ENCODE results near the gene IFI44L.
A peak's percentile ranks its signal among the peaks of the same experiment; 100 is the strongest.

Gene IFI44L

GRCh38 chr1:78668427-78668826 lies 48.2 kb downstream of the IFI44L start:
- no peaks in the 10 kb centered on the region for H3K9me3 ChIP-seq (ENCODE audit: control extremely low read depth in 1 of 5, control insufficient read depth in 4 of 5, insufficient read depth in 2 of 5, low read depth in 1 of 5, low read length in 4 of 5)
- H3K27me3 ChIP-seq (replicated peaks in 2 of 5; ENCODE audit: control insufficient read depth in 4 of 5, insufficient read depth in 5 of 5, low read length in 4 of 5): no peaks in the 10 kb centered on the region
- H3K27ac ChIP-seq (ENCODE audit: insufficient read depth in 1 of 2, low read depth in 1 of 2, low read length in 2 of 2, poor library complexity in 1 of 2, severe bottlenecking in 2 of 2): no peak overlapping the region
- peaks cover 0 to 7% (median 3%) of the 10 kb centered on the region in 4 experiments for H3K36me3 ChIP-seq (ENCODE audit: control insufficient read depth in 4 of 4, insufficient read depth in 4 of 4, low read length in 3 of 4)
- CTCF ChIA-PET: no interaction called here
- peak in 1 of 3 donors; percentile 44 for DNase-seq
- peaks cover 0 to 2% (median 0%) of the 10 kb centered on the region in 4 experiments for H3K4me1 ChIP-seq (ENCODE audit: control extremely low read depth in 1 of 4, control insufficient read depth in 4 of 4, insufficient read depth in 4 of 4, low read length in 3 of 4)
- H3K4me3 ChIP-seq (ENCODE audit: control insufficient read depth in 1 of 7, extremely low read depth in 1 of 7, insufficient read depth in 4 of 7, low read depth in 2 of 7, low read length in 6 of 7): no peak overlapping the region
- POLR2A ChIA-PET: no interaction called here

- Histone ChIP-seq H3K27ac (ENCODE audit: insufficient read depth in 1 of 2, low read depth in 1 of 2, low read length in 2 of 2, poor library complexity in 1 of 2, severe bottlenecking in 2 of 2) (no peak overlapping the region), H3K9me3 (ENCODE audit: control extremely low read depth in 1 of 5, control insufficient read depth in 4 of 5, insufficient read depth in 2 of 5, low read depth in 1 of 5, low read length in 4 of 5) (no peaks in the 10 kb centered on the region), H3K4me3 (ENCODE audit: control insufficient read depth in 1 of 7, extremely low read depth in 1 of 7, insufficient read depth in 4 of 7, low read depth in 2 of 7, low read length in 6 of 7) (no peak overlapping the region), H3K36me3 (ENCODE audit: control insufficient read depth in 4 of 4, insufficient read depth in 4 of 4, low read length in 3 of 4) (no peaks in the 10 kb centered on the region), H3K27me3 (replicated peaks in 2 of 5; ENCODE audit: control insufficient read depth in 4 of 5, insufficient read depth in 5 of 5, low read length in 4 of 5) (no peaks in the 10 kb centered on the region), H3K4me1 (ENCODE audit: control extremely low read depth in 1 of 4, control insufficient read depth in 4 of 4, insufficient read depth in 4 of 4, low read length in 3 of 4) (peaks cover 0 to 2% (median 0%) of the 10 kb centered on the region in 4 experiments)
- POLR2A ChIA-PET: no interaction called here
- CTCF ChIA-PET: interaction anchor here (0.5 to 2.6 kb wide), 8 partner anchors 46 to 883 kb away, joined by 3 to 14 read pairs (median 4); partner anchors contain the start of gene IFI44L
- no peak for DNase-seq
- 100% methylated on average over 1 of the region's 1 CpG for WGBS (ENCODE audit: insufficient coverage)
These were observed 52.2 kb downstream of the IFI44L start for GRCh38 chr1:78672428-78672827.

GRCh38 chr1:78673120-78673519 lies 52.9 kb downstream of the IFI44L start:
- POLR2A ChIA-PET: no interaction called here

GRCh38 chr1:78676347-78676982 lies 56.2 kb downstream of the IFI44L start:
- Histone ChIP-seq H3K27me3 (replicated peaks in 2 of 5; ENCODE audit: control insufficient read depth in 4 of 5, insufficient read depth in 5 of 5, low read length in 4 of 5) (no peaks in the 10 kb centered on the region), H3K9me3 (ENCODE audit: control extremely low read depth in 1 of 5, control insufficient read depth in 4 of 5, insufficient read depth in 2 of 5, low read depth in 1 of 5, low read length in 4 of 5) (no peaks in the 10 kb centered on the region), H3K36me3 (ENCODE audit: control insufficient read depth in 4 of 4, insufficient read depth in 4 of 4, low read length in 3 of 4) (no peaks in the 10 kb centered on the region), H3K4me3 (ENCODE audit: control insufficient read depth in 1 of 7, extremely low read depth in 1 of 7, insufficient read depth in 4 of 7, low read depth in 2 of 7, low read length in 6 of 7) (no peak overlapping the region), H3K27ac (ENCODE audit: insufficient read depth in 1 of 2, low read depth in 1 of 2, low read length in 2 of 2, poor library complexity in 1 of 2, severe bottlenecking in 2 of 2) (no peak overlapping the region), H3K4me1 (ENCODE audit: control extremely low read depth in 1 of 4, control insufficient read depth in 4 of 4, insufficient read depth in 4 of 4, low read length in 3 of 4) (peaks cover 0 to 4% (median 0%) of the 10 kb centered on the region in 4 experiments)
- ChIA-PET CTCF (interaction anchor here (0.8 to 3.3 kb wide), 15 partner anchors 11 to 545 kb away, joined by 3 to 24 read pairs (median 5); partner anchors contain the start of genes IFI44 and IFI44L), POLR2A (no interaction called here)
- no CpG with 5 or more reads among the region's 9 CpGs for WGBS (ENCODE audit: insufficient coverage)
- peak; percentile 75 to 89 (median 81) for DNase-seq

More at GRCh38 chr1:78673120-78673519, 52.9 kb downstream of the IFI44L start:
- 98% methylated on average over 4 of the region's 5 CpGs for WGBS (ENCODE audit: insufficient coverage)
- Histone ChIP-seq H3K27ac (ENCODE audit: insufficient read depth in 1 of 2, low read depth in 1 of 2, low read length in 2 of 2, poor library complexity in 1 of 2, severe bottlenecking in 2 of 2) (no peak overlapping the region), H3K4me3 (ENCODE audit: control insufficient read depth in 1 of 7, extremely low read depth in 1 of 7, insufficient read depth in 4 of 7, low read depth in 2 of 7, low read length in 6 of 7) (no peak overlapping the region), H3K4me1 (ENCODE audit: control extremely low read depth in 1 of 4, control insufficient read depth in 4 of 4, insufficient read depth in 4 of 4, low read length in 3 of 4) (peaks cover 0 to 3% (median 0%) of the 10 kb centered on the region in 4 experiments), H3K9me3 (ENCODE audit: control extremely low read depth in 1 of 5, control insufficient read depth in 4 of 5, insufficient read depth in 2 of 5, low read depth in 1 of 5, low read length in 4 of 5) (no peaks in the 10 kb centered on the region), H3K27me3 (replicated peaks in 2 of 5; ENCODE audit: control insufficient read depth in 4 of 5, insufficient read depth in 5 of 5, low read length in 4 of 5) (no peaks in the 10 kb centered on the region), H3K36me3 (ENCODE audit: control insufficient read depth in 4 of 4, insufficient read depth in 4 of 4, low read length in 3 of 4) (no peaks in the 10 kb centered on the region)
- no peak for DNase-seq
- CTCF ChIA-PET: interaction anchor here (0.7 to 2.6 kb wide), 7 partner anchors 41 to 541 kb away, joined by 3 to 14 read pairs (median 4); partner anchors contain the start of gene IFI44L

- no peaks in the 10 kb centered on the region for H3K36me3 ChIP-seq (ENCODE audit: control insufficient read depth in 4 of 4, insufficient read depth in 4 of 4, low read length in 3 of 4)
- H3K27ac ChIP-seq (ENCODE audit: insufficient read depth in 1 of 2, low read depth in 1 of 2, low read length in 2 of 2, poor library complexity in 1 of 2, severe bottlenecking in 2 of 2): no peak overlapping the region
- H3K4me3 ChIP-seq (ENCODE audit: control insufficient read depth in 1 of 7, extremely low read depth in 1 of 7, insufficient read depth in 4 of 7, low read depth in 2 of 7, low read length in 6 of 7): no peak overlapping the region
- 92% methylated on average over 2 of the region's 3 CpGs for WGBS (ENCODE audit: insufficient coverage)
- no peaks in the 10 kb centered on the region for H3K9me3 ChIP-seq (ENCODE audit: control extremely low read depth in 1 of 5, control insufficient read depth in 4 of 5, insufficient read depth in 2 of 5, low read depth in 1 of 5, low read length in 4 of 5)
- ChIA-PET CTCF (interaction anchor here (0.8 to 2.6 kb wide), 7 partner anchors 27 to 69 kb away, joined by 3 to 24 read pairs (median 5); partner anchors contain the start of genes IFI44 and IFI44L), POLR2A (no interaction called here)
- H3K27me3 ChIP-seq (replicated peaks in 2 of 5; ENCODE audit: control insufficient read depth in 4 of 5, insufficient read depth in 5 of 5, low read length in 4 of 5): no peaks in the 10 kb centered on the region
- peaks cover 0 to 4% (median 0%) of the 10 kb centered on the region in 4 experiments for H3K4me1 ChIP-seq (ENCODE audit: control extremely low read depth in 1 of 4, control insufficient read depth in 4 of 4, insufficient read depth in 4 of 4, low read length in 3 of 4)
- no peak for DNase-seq
These were observed 56.7 kb downstream of the IFI44L start for GRCh38 chr1:78676993-78677392.

GRCh38 chr1:78677788-78678187 lies 57.5 kb downstream of the IFI44L start:
- H3K27ac ChIP-seq (ENCODE audit: insufficient read depth in 1 of 2, low read depth in 1 of 2, low read length in 2 of 2, poor library complexity in 1 of 2, severe bottlenecking in 2 of 2): no peak overlapping the region
- no peak for DNase-seq
- H3K36me3 ChIP-seq (ENCODE audit: control insufficient read depth in 4 of 4, insufficient read depth in 4 of 4, low read length in 3 of 4): no peaks in the 10 kb centered on the region
- H3K27me3 ChIP-seq (replicated peaks in 2 of 5; ENCODE audit: control insufficient read depth in 4 of 5, insufficient read depth in 5 of 5, low read length in 4 of 5): no peaks in the 10 kb centered on the region
- no CpG with 5 or more reads among the region's 3 CpGs for WGBS (ENCODE audit: insufficient coverage)
- H3K4me3 ChIP-seq (ENCODE audit: control insufficient read depth in 1 of 7, extremely low read depth in 1 of 7, insufficient read depth in 4 of 7, low read depth in 2 of 7, low read length in 6 of 7): no peak overlapping the region
- CTCF ChIA-PET: interaction anchor here (0.8 to 2.6 kb wide), 9 partner anchors 28 to 85 kb away, joined by 3 to 24 read pairs (median 5); partner anchors contain the start of genes IFI44 and IFI44L
- no peaks in the 10 kb centered on the region for H3K9me3 ChIP-seq (ENCODE audit: control extremely low read depth in 1 of 5, control insufficient read depth in 4 of 5, insufficient read depth in 2 of 5, low read depth in 1 of 5, low read length in 4 of 5)
- H3K4me1 ChIP-seq (ENCODE audit: control extremely low read depth in 1 of 4, control insufficient read depth in 4 of 4, insufficient read depth in 4 of 4, low read length in 3 of 4): peaks cover 0 to 4% (median 0%) of the 10 kb centered on the region in 4 experiments
- POLR2A ChIA-PET: no interaction called here

- ChIA-PET CTCF (interaction anchor here (1.1 to 2.6 kb wide), 9 partner anchors 16 to 547 kb away, joined by 3 to 24 read pairs (median 5); partner anchors contain the start of genes IFI44 and IFI44L), POLR2A (no interaction called here)
- H3K4me1 ChIP-seq (ENCODE audit: control extremely low read depth in 1 of 4, control insufficient read depth in 4 of 4, insufficient read depth in 4 of 4, low read length in 3 of 4): peaks cover 0 to 4% (median 0%) of the 10 kb centered on the region in 4 experiments
- peak in 2 of 3 donors; percentile 6 to 19 for DNase-seq
- H3K9me3 ChIP-seq (ENCODE audit: control extremely low read depth in 1 of 5, control insufficient read depth in 4 of 5, insufficient read depth in 2 of 5, low read depth in 1 of 5, low read length in 4 of 5): no peaks in the 10 kb centered on the region
- H3K27ac ChIP-seq (ENCODE audit: insufficient read depth in 1 of 2, low read depth in 1 of 2, low read length in 2 of 2, poor library complexity in 1 of 2, severe bottlenecking in 2 of 2): no peak overlapping the region
- H3K36me3 ChIP-seq (ENCODE audit: control insufficient read depth in 4 of 4, insufficient read depth in 4 of 4, low read length in 3 of 4): no peaks in the 10 kb centered on the region
- H3K27me3 ChIP-seq (replicated peaks in 2 of 5; ENCODE audit: control insufficient read depth in 4 of 5, insufficient read depth in 5 of 5, low read length in 4 of 5): no peaks in the 10 kb centered on the region
- H3K4me3 ChIP-seq (ENCODE audit: control insufficient read depth in 1 of 7, extremely low read depth in 1 of 7, insufficient read depth in 4 of 7, low read depth in 2 of 7, low read length in 6 of 7): no peak overlapping the region
These were observed 58.1 kb downstream of the IFI44L start for GRCh38 chr1:78678324-78678723.

Data from common myeloid progenitor, CD34-positive (primary cell).